ENCODE data around the gene CD7.
A peak's percentile ranks its signal among the peaks of the same experiment; 100 is the strongest.

CD7 gene

GRCh38 chr17:82271401-82271800 is 46.0 kb downstream of the CD7 start:
- 100% methylated on average over 5 to 6 of the region's 6 CpGs for WGBS, 2 experiments (ENCODE audit: insufficient coverage in 2 of 2)
- H3K9me3 ChIP-seq (ENCODE audit: control insufficient read depth, low read length) = no peaks in the 10 kb centered on the region
- H3K4me1 ChIP-seq (ENCODE audit: control insufficient read depth, insufficient read depth, low read length, poor library complexity, severe bottlenecking) = peaks cover 29% of the 10 kb centered on the region
- no peak overlapping the region for H3K4me3 ChIP-seq (ENCODE audit: extremely low read depth, insufficient read depth, low read length, poor library complexity, severe bottlenecking)
- H3K36me3 ChIP-seq (ENCODE audit: control insufficient read depth, insufficient read depth, low read length) = peaks cover 57% of the 10 kb centered on the region
- H3K27ac ChIP-seq (ENCODE audit: low read depth, low read length, severe bottlenecking) = no peak overlapping the region

- Histone ChIP-seq H3K4me3 (ENCODE audit: extremely low read depth, insufficient read depth, low read length, poor library complexity, severe bottlenecking) (no peak overlapping the region), H3K9me3 (ENCODE audit: control insufficient read depth, low read length) (no peaks in the 10 kb centered on the region), H3K4me1 (ENCODE audit: control insufficient read depth, insufficient read depth, low read length, poor library complexity, severe bottlenecking) (peaks cover 29% of the 10 kb centered on the region), H3K36me3 (ENCODE audit: control insufficient read depth, insufficient read depth, low read length) (peaks cover 64% of the 10 kb centered on the region), H3K27ac (ENCODE audit: low read depth, low read length, severe bottlenecking) (no peak overlapping the region)
- 95 to 100% methylated on average over 2 to 6 of the region's 12 CpGs for WGBS, 2 experiments (ENCODE audit: insufficient coverage in 2 of 2)
These were observed 46.8 kb downstream of the CD7 start for GRCh38 chr17:82270651-82271050.

GRCh38 chr17:82269882-82270500 is 47.4 kb downstream of the CD7 start:
- 95 to 98% methylated on average over 10 to 13 of the region's 13 CpGs for WGBS, 2 experiments (ENCODE audit: insufficient coverage in 2 of 2)
- Histone ChIP-seq H3K36me3 (ENCODE audit: control insufficient read depth, insufficient read depth, low read length) (peaks cover 71% of the 10 kb centered on the region), H3K4me1 (ENCODE audit: control insufficient read depth, insufficient read depth, low read length, poor library complexity, severe bottlenecking) (peaks cover 29% of the 10 kb centered on the region), H3K27ac (ENCODE audit: low read depth, low read length, severe bottlenecking) (no peak overlapping the region), H3K9me3 (ENCODE audit: control insufficient read depth, low read length) (no peaks in the 10 kb centered on the region), H3K4me3 (ENCODE audit: extremely low read depth, insufficient read depth, low read length, poor library complexity, severe bottlenecking) (no peak overlapping the region)

GRCh38 chr17:82269138-82269881 is 48.1 kb downstream of the CD7 start:
- Histone ChIP-seq H3K4me3 (ENCODE audit: extremely low read depth, insufficient read depth, low read length, poor library complexity, severe bottlenecking) (no peak overlapping the region), H3K36me3 (ENCODE audit: control insufficient read depth, insufficient read depth, low read length) (peaks cover 78% of the 10 kb centered on the region), H3K27ac (ENCODE audit: low read depth, low read length, severe bottlenecking) (no peak overlapping the region), H3K9me3 (ENCODE audit: control insufficient read depth, low read length) (no peaks in the 10 kb centered on the region), H3K4me1 (ENCODE audit: control insufficient read depth, insufficient read depth, low read length, poor library complexity, severe bottlenecking) (peaks cover 29% of the 10 kb centered on the region)
- WGBS, 2 experiments (ENCODE audit: insufficient coverage in 2 of 2) = 92 to 94% methylated on average over 8 to 10 of the region's 10 CpGs

GRCh38 chr17:82267575-82268379 is 49.6 kb downstream of the CD7 start:
- H3K4me3 ChIP-seq (ENCODE audit: extremely low read depth, insufficient read depth, low read length, poor library complexity, severe bottlenecking) = no peak overlapping the region
- H3K27ac ChIP-seq (ENCODE audit: low read depth, low read length, severe bottlenecking) = peak overlapping the region; percentile 41
- 92% methylated on average over 20 to 21 of the region's 21 CpGs for WGBS, 2 experiments (ENCODE audit: insufficient coverage in 2 of 2)
- no peaks in the 10 kb centered on the region for H3K9me3 ChIP-seq (ENCODE audit: control insufficient read depth, low read length)
- peaks cover 25% of the 10 kb centered on the region for H3K4me1 ChIP-seq (ENCODE audit: control insufficient read depth, insufficient read depth, low read length, poor library complexity, severe bottlenecking)
- H3K36me3 ChIP-seq (ENCODE audit: control insufficient read depth, insufficient read depth, low read length) = peaks cover 93% of the 10 kb centered on the region

- Histone ChIP-seq H3K36me3 (ENCODE audit: control insufficient read depth, insufficient read depth, low read length) (peaks cover 96% of the 10 kb centered on the region), H3K27ac (ENCODE audit: low read depth, low read length, severe bottlenecking) (no peak overlapping the region), H3K4me3 (ENCODE audit: extremely low read depth, insufficient read depth, low read length, poor library complexity, severe bottlenecking) (no peak overlapping the region), H3K9me3 (ENCODE audit: control insufficient read depth, low read length) (no peaks in the 10 kb centered on the region), H3K4me1 (ENCODE audit: control insufficient read depth, insufficient read depth, low read length, poor library complexity, severe bottlenecking) (peaks cover 18% of the 10 kb centered on the region)
- 93 to 94% methylated on average over 8 to 10 of the region's 10 CpGs for WGBS, 2 experiments (ENCODE audit: insufficient coverage in 2 of 2)
These were observed 51.3 kb downstream of the CD7 start for GRCh38 chr17:82266142-82266541.
